CD4-positive, alpha-beta T cell treated with Interleukin-2 at 100 ng/mL for 4 hours (primary cell): Measurements from ENCODE around the gene TMEM191B.
"Not testable (repeated sequence)": the region's sequence is repeated elsewhere in the genome, so short reads cannot be mapped to it uniquely, and the experiment has no call there.

Experiments
- DNase-seq: peaks from one replicate; pipeline ENCODE4 v3.0.0-alpha.2; 2020; ENCODE audit warnings: low spot score

TMEM191B gene

GRCh38 chr22:18527752-18528596, at the start of gene TMEM191B:
TMEM191B (plus strand) TSS chr22:18527802; CDS start chr22:18527981, 179 bp downstream.
- DNase-seq, result not testable (repeated sequence)

GRCh38 chr22:18496227-18496626, 31.4 kb upstream of the TMEM191B start:
- not testable (repeated sequence) for DNase-seq

- DNase-seq, result not testable (repeated sequence)
These were observed 16.3 kb upstream of the TMEM191B start for GRCh38 chr22:18511327-18511726.

- not testable (repeated sequence) for DNase-seq
These were observed 15.2 kb upstream of the TMEM191B start for GRCh38 chr22:18512378-18512777.

DNA sequence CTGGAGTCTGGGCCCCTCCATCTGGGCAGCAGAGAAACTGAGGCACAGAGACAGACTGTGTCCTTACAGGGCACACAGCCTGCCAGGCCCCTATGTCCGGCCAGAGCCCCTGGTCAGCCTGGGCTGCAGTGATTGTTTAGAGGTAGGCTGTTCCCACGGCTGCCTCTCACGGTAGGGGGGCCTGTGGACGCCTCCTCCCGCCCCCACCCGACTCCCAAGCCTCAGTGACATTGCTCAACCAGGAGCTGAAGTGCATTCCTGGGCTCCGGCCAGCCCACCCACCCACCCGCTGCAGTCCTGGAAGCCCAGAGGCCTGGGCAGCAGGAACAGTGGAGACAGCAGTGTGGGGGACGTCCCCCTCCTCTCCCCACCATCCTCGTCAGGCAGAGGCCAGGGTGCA, 14.1 kb upstream of the TMEM191B start:
- not testable (repeated sequence) for DNase-seq

GRCh38 chr22:18518061-18518460, 9.5 kb upstream of the TMEM191B start, which contains the start of gene GGTLC3:
GGTLC3 (minus strand) TSS chr22:18518161; CDS start chr22:18517897, 264 bp downstream.
- not testable (repeated sequence) for DNase-seq

- DNase-seq, result not testable (repeated sequence)
These were observed 4.8 kb upstream of the TMEM191B start for GRCh38 chr22:18522762-18523161.

DNA sequence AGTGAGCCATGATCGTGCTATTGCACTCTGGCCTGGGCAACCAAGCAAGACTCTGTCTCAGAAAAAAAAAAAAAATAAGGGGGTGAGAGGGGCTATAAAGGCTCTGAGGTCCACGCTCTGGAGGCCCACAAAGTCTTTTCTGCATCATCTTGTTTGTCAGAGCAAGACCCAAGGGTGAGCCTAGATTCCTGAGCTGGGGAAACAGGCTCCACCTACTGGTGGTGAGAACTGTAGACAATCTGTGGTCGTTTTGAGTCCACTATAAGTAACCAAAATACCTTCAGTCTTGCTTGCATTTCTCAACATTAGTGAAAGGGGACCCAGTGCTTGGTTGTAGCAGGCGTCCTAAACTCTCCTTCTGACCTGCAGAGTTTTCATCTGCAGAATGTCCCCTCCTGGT, 4.3 kb upstream of the TMEM191B start:
- not testable (repeated sequence) for DNase-seq

GRCh38 chr22:18528597-18529415, 1.2 kb downstream of the TMEM191B start:
- peak; percentile 78 for DNase-seq

DNA sequence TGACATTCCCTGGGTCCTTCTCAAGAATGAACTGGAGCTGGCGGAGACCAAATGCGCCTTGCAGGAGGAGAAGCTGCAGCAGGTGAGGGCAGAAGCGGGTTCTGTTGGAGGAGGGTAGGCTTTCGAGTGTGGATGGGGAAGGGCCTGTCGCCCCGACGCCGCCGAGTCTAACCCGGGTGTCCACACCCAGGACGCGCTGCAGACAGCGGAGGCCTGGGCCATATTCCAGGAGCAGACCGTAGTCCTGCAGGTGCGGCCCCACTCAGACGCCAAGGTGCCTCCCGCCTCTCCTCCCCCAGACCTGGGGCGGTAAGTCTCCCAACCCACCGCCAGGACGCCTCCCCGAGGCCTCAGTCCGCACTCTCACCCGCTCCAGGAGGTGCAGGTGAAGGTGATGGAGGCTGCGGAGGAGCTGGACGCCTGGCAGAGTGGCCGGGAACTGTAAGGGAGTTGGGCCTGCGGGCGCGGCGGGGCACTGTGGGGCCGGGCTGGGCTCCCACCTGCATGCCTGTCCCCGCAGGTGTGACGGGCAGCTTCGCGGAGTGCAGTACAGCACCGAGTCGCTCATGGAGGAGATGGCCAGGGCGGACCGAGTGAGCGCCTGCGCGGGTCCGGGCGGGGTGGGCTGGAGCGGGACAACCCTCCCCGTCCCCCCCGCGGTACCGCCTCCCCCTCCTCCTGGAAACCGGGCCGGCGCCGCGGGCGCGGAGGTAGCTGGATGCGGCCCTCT, 2.0 kb downstream of the TMEM191B start:
- not testable (repeated sequence) for DNase-seq

DNA sequence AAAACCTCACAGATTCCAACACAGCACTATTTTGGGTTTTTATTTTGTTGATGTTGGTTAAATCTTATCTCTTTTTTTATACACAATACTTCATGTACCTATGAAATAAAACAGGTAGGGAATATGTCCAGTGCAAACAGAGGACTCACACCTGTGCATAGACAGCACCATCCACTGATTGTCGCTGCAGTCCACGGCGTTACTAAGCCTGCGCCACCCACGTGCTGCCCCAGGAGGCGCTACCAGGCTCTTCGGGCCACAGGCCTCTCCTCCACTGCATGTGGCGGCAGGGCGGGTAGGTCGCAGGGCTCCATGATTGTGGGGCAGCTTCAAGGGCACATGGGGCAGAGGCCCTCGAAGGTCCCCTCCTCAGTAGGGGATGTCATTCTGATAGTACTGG, 6.0 kb downstream of the TMEM191B start:
- not testable (repeated sequence) for DNase-seq

GRCh38 chr22:18534315-18534714, 6.7 kb downstream of the TMEM191B start:
- DNase-seq, result not testable (repeated sequence)

- not testable (repeated sequence) for DNase-seq
These were observed 12.4 kb downstream of the TMEM191B start for GRCh38 chr22:18539994-18540393.

- not testable (repeated sequence) for DNase-seq
These were observed 15.8 kb downstream of the TMEM191B start for GRCh38 chr22:18543400-18543799.

DNA sequence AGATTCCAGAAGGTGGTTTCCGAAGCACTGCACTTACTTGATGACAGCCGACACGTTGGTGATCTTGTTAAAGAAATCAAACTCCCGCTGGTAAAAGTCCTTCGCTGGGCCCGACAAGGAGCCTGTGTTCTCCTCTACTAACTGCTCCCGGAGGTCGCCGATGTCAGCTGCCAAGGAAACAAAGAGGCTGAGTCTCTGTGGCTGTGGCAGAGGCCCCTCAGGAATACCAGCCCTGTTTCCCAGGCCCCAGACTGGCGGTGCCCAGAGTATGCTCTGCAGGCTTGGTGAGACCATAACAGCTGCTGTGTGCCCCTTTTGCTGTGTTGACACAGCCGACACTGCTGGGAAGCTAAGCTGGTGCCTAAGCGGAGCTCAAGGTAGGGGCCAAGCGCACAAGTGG, 17.0 kb downstream of the TMEM191B start:
- DNase-seq, result not testable (repeated sequence)

GRCh38 chr22:18549458-18550179, 22.0 kb downstream of the TMEM191B start:
- not testable (repeated sequence) for DNase-seq

DNA sequence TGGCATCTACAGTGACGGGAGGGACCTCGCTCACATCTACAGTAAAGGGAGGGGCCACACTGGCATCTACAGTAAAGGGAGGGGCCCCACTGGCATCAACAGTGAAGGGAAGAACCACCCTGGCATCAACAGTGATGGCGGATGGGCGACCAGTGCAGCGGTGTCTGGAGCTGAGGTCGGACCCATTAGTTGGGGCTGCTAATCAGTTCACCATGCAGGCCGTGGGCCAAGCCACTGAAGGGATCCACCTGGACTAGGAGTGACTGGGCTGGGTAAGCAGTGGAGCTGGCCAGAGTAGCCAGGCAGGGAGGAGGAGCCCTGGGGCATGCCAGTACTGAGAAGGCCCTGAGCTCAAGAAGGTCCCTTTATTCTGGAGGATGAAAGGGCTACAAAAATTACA, 23.4 kb downstream of the TMEM191B start:
- DNase-seq, result not testable (repeated sequence)

DNA sequence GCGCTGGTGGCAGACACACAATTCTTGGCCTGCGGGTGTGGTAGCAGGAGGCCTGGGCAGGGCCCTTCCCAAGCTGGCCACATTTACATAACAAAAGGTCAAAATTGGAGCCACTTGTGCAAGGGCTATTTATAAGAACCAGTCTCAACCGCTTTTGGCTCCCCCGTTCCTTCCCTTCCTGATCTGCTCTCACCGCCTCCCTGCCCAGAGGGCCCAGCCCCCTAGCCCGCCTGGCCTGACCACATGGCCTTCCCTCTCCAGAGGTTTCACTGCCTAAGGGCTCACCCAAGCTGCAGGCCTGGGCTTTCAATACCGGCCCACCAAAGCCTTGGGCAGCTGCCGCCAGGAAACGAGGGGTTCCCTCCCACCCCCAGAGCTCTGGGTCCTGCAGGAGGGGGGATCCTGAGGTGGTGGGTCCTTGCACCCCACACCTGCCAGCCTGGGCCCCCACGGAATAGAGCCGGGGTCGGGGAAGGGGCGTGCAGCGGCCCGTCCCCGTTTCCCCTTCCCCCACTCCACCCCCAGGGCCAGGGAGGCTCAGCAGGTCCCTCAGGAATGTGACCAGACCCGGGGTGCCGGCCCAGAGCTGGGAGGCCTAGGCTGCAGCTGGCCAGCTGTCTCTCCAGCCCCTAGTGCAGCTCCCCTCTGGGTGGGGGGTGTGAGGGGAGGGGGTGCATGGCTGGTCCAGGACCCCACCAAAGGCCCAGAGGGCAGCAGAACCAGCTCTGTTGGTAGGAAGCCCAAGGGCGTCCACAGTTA, 25.4 kb downstream of the TMEM191B start:
- DNase-seq, result not testable (repeated sequence)

DNA sequence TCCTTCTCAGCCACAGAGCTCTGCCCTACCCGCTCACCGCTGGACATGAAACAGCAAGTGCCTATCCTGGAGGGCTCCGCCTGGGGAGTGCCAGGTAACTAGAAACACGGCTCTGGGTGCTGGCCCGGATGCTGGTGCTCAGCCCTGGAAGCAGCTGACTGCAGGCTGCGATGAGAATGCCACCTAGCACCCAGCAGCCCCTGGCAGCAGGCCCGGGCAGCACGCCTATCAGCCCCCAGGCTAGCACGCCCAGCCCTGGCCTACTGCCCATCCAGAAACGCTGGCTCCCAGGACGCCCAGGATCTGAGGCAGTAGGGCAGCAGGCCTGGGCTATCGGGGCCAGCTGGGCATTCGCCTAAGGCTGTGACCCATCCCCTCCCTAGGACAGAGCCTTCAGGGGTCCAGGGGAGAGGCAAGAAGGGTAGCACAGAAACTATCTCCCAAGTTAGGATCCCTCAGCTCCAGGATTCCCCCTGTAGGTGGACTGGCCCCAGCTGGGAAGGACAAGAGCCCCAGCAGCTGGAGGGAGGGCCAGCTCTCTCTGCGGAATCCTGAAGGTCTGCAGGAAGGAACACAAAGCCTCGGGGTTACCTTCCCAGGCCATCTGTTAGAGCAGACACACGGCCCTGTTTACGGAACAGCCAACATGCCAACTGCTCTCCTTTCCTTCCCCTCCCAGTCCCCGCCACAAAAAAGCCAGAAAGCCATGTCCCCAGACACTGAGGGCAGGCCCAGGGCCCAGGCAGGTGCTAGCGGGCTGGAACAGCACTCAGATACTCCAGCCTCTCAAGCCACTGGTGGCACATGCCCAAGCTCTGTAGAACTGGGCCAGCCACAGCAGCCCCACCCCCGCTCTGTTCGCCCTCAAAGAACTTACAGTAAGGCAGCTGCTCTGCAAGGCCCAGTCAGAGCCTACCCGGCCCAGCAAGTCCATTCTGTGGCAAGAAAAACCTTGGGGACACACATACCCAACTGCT, 27.0 kb downstream of the TMEM191B start:
- DNase-seq, result not testable (repeated sequence)
